Fibroblast of villous mesenchyme (primary cell): ENCODE results near the gene CERS4. TPM values are rescaled to one million over a fixed set of nuclear protein-coding genes. Genes with fewer than 3 reads are reported as not detected.
A peak's percentile ranks its signal among the peaks of the same experiment; 100 is the strongest.
"Not testable (repeated sequence)": the region's sequence is repeated elsewhere in the genome, so short reads cannot be mapped to it uniquely, and the experiment has no call there.

Source experiments
- DNase-seq: peaks from one replicate; pipeline ENCODE4 v3.0.0-alpha.2; 2010; ENCODE audit warnings: low read depth
- H3K4me3 ChIP-seq: 2 replicates; pipeline ENCODE4 v1.5.1; 2011; ENCODE audit warnings: low read depth, mild to moderate bottlenecking, low read length
- total RNA-seq: library from RNA; depleted of rRNA; stranded (reverse); fragments of >200 nt; gene quantifications from 2 replicates; pipeline ENCODE4 v1.2.3, GENCODE V29; 2012
- TF ChIP-seq, protein P1 (sequence below): IDR thresholded peaks from 2 replicates; pipeline ENCODE4 v1.5.1; 2012; ENCODE audit warnings: low read depth, mild to moderate bottlenecking, low read length; ENCODE audit not compliant: insufficient read depth

CERS4 gene
- total RNA-seq, 1 donor: 6.0 TPM

- TF ChIP-seq, protein P1, sequence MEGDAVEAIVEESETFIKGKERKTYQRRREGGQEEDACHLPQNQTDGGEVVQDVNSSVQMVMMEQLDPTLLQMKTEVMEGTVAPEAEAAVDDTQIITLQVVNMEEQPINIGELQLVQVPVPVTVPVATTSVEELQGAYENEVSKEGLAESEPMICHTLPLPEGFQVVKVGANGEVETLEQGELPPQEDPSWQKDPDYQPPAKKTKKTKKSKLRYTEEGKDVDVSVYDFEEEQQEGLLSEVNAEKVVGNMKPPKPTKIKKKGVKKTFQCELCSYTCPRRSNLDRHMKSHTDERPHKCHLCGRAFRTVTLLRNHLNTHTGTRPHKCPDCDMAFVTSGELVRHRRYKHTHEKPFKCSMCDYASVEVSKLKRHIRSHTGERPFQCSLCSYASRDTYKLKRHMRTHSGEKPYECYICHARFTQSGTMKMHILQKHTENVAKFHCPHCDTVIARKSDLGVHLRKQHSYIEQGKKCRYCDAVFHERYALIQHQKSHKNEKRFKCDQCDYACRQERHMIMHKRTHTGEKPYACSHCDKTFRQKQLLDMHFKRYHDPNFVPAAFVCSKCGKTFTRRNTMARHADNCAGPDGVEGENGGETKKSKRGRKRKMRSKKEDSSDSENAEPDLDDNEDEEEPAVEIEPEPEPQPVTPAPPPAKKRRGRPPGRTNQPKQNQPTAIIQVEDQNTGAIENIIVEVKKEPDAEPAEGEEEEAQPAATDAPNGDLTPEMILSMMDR: no peak
- no peak overlapping the region for H3K4me3 ChIP-seq
- DNase-seq: no peak
These were observed 11.3 kb downstream of the CERS4 start for GRCh38 chr19:8220481-8220880.

- TF ChIP-seq, protein P1: no peak
- H3K4me3 ChIP-seq: no peak overlapping the region
- DNase-seq: no peak
These were observed 12.0 kb downstream of the CERS4 start for GRCh38 chr19:8221161-8221560.

DNA sequence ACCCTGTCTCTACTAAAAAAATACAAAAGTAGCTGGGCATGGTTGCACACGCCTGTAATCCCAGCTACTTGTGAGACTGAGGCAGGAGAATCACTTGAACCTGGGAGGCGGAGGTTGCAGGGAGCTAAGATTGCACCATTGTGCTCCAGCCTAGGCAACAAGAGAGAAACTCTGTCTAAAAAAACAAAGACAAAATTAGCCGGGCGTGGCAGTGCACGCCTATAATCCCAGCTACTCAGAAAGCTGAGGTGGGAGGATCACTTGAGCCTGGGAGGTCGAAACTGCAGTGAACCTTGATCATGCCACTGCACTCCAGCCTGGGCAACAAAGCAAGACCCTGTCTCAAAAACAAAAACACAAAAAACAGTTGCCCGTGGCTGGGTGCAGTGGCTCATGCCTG is 14.3 kb downstream of the CERS4 start:
- DNase-seq, H3K4me3 ChIP-seq: not testable (repeated sequence)

- TF ChIP-seq, protein P1: no peak
- no peak for DNase-seq
- no peak overlapping the region for H3K4me3 ChIP-seq
These were observed 15.4 kb downstream of the CERS4 start for GRCh38 chr19:8224394-8225145.

- no peak for DNase-seq
- TF ChIP-seq, protein P1: no peak
- H3K4me3 ChIP-seq: no peak overlapping the region
These were observed 22.0 kb downstream of the CERS4 start for GRCh38 chr19:8231073-8231604.

DNA sequence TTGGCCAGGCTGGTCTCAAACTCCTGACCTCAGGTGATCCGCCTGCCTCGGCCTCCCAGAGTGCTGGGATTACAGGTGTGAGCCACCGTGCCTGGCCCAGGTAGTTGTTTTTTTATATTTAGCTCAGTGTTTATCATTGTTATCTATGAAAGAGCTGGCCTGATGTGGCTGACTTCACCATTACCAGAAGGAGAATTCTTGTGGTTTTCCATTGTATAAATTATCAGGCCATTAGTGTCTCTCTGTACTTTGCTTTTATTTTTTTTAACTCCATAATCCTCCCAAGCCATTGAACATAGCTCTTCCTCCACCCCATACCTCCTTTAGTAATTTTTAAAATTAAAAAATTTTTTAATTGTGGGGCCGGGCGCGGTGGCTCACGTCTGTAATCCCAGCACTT is 24.2 kb downstream of the CERS4 start:
- TF ChIP-seq, protein P1: no peak
- H3K4me3 ChIP-seq: no peak overlapping the region
- peak; percentile 31 for DNase-seq

DNA sequence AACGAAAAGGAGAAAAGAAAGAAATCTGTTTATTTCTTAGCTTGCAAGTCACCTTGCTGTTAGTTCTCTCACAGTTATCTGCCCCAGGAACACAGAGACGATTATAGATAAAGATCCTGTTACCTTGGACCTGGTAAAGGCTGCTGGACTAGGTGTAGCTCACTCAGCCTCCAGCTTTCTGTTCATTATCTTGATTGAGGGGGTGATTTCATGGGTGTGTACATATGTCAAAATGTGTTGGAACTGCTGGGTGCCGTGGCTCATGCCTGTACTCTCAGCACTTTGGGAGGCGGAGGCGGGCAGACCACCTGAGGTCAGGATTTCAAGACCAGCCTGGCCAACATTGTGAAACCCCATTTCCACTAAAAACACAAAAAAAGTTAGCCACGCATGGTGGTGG is 27.9 kb downstream of the CERS4 start:
- no peak overlapping the region for H3K4me3 ChIP-seq
- TF ChIP-seq, protein P1: no peak
- DNase-seq: no peak
